ENCODE results near the gene MYH15. TPM values are rescaled to one million over a fixed set of nuclear protein-coding genes. Genes with fewer than 3 reads are reported as not detected.

Gene MYH15
- total and polyA plus RNA-seq, 2 experiments from 2014 or later = 1.5 TPM

DNA sequence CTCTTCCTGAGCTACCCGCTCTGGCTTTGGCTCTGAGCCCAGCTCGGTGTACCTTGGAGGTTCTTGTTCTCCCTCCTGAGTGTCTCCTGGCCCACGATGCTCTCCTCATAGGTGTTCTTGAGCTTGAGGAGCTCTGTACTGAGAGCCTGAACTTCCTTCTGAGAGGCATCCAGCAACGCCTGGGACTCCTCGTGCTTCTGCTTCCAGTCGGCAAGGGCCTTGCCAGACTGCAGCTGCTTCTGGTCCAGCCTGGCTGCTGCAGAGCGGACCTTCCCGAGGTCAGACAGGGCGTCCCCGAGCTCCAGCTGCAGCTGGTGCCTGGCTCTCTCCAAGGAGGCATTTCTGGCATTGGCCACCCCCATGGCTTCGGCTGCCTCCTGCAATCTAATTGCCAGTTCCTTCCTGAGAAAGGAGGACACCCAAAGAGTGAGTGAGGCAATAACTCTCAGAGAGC lies 99.8 kb downstream of the MYH15 start:
- Histone ChIP-seq H4K20me1 (ENCODE audit: insufficient read depth, poor library complexity, severe bottlenecking) (no peaks in the 10 kb centered on the region), H3K4me2 (no peak overlapping the region), H3K36me3 (replicated peaks; ENCODE audit: insufficient read depth, low read depth) (no peaks in the 10 kb centered on the region), H3K4me3 (no peak overlapping the region), H3K4me1 (ENCODE audit: insufficient read depth) (no peaks in the 10 kb centered on the region), H3K9me3 (ENCODE audit: low read depth) (no peaks in the 10 kb centered on the region), H3K9me2 (replicated peaks; ENCODE audit: insufficient read depth) (no peaks in the 10 kb centered on the region), H3K27ac (no peak overlapping the region), H3K79me2 (no peaks in the 10 kb centered on the region), H3K27me3 (no peaks in the 10 kb centered on the region), H2AFZ (no peak overlapping the region)
- TF ChIP-seq, protein P1, sequence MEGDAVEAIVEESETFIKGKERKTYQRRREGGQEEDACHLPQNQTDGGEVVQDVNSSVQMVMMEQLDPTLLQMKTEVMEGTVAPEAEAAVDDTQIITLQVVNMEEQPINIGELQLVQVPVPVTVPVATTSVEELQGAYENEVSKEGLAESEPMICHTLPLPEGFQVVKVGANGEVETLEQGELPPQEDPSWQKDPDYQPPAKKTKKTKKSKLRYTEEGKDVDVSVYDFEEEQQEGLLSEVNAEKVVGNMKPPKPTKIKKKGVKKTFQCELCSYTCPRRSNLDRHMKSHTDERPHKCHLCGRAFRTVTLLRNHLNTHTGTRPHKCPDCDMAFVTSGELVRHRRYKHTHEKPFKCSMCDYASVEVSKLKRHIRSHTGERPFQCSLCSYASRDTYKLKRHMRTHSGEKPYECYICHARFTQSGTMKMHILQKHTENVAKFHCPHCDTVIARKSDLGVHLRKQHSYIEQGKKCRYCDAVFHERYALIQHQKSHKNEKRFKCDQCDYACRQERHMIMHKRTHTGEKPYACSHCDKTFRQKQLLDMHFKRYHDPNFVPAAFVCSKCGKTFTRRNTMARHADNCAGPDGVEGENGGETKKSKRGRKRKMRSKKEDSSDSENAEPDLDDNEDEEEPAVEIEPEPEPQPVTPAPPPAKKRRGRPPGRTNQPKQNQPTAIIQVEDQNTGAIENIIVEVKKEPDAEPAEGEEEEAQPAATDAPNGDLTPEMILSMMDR (IDR thresholded peaks at IDR 0.05; ENCODE audit: poor library complexity) = no peak
- TF ChIP-seq EZH2 (IDR thresholded peaks at IDR 0.05; ENCODE audit: borderline replicate concordance) (no peak), EZH2phosphoT487 (IDR thresholded peaks at IDR 0.05; ENCODE audit: low read depth, severe bottlenecking, unreplicated experiment) (no peak)
- WGBS (ENCODE audit: low lambda C conversion rate, missing lambda C conversion rate) = 93% methylated on average over 11 of the region's 11 CpGs
- DNase-seq (ENCODE audit: low spot score) = no peak

DNA sequence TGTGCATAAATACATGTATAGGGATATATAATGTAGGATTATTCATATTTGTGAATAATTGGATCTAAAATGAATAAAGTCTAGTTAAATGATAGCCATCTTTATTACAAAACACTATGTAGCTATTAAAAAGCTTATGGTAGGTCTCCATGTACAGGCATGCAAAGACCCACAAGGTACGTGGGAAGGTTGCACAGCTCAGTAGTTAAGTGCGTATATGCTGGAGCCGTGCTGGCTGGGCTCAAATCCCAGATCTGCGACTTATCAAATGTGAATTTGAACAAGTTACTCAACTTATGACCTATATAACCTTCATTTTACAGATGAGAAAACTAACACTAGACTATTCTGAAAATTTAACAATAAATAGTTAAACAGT lies 100.6 kb downstream of the MYH15 start:
- WGBS (ENCODE audit: low lambda C conversion rate, missing lambda C conversion rate) = 94% methylated on average over 4 of the region's 4 CpGs

DNA sequence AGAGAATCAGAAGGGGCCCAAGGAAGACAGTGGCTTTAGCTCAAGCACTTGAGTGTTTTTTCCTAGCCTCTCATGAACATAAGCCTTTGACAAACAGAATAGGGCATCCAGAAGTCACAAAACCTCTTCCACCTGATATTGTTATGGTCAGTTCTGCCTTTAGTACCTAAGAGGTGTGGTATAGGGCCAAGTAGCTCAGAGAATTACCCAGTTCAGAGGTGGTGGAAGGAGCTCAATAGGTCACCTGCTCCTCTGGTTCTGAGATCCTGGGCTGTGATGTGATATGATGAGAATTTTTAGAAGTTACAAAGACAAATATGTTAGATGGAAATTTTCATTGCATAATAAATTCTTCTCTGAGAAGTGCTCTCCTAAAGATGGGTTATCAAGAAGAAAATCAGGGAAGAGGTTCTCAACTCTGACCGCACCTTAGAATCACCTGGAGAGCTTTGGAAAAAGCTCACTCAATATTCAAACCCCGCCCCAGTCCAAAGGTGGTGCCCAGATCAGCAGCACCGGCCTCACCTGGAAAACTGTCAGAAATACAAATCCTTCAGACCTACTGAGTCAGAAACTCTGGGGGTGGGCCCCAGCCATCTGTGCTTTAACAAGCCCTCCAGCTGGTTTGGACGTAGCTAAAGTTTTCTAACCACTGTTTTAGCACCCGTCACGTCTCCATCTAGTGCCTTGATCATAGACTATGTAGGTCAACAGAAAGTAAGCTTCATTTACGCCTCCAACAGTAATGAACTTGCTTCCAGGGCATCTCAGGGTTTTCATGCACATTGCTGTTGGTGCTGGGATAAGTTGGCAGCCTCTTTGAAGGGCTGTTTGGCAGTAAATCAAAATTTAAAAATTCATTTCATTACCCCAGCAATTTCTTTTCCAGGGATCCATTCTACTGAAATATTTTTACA lies 101.3 kb downstream of the MYH15 start:
- DNase-seq (ENCODE audit: low spot score) = peak; percentile 28
- no peaks in the 10 kb centered on the region for H3K9me3 ChIP-seq (ENCODE audit: low read depth)

More for the DNA sequence above, 100.6 kb downstream of the MYH15 start:
- Histone ChIP-seq H3K79me2 (no peaks in the 10 kb centered on the region), H3K27ac (no peak overlapping the region), H3K36me3 (replicated peaks; ENCODE audit: insufficient read depth, low read depth) (no peaks in the 10 kb centered on the region), H3K4me2 (no peak overlapping the region), H3K4me1 (ENCODE audit: insufficient read depth) (peaks cover under 1% of the 10 kb centered on the region), H3K4me3 (no peak overlapping the region), H4K20me1 (ENCODE audit: insufficient read depth, poor library complexity, severe bottlenecking) (no peaks in the 10 kb centered on the region), H2AFZ (no peak overlapping the region), H3K9me2 (replicated peaks; ENCODE audit: insufficient read depth) (no peaks in the 10 kb centered on the region), H3K9me3 (ENCODE audit: low read depth) (no peaks in the 10 kb centered on the region), H3K27me3 (no peaks in the 10 kb centered on the region)
- DNase-seq (ENCODE audit: low spot score) = no peak
- no peak for TF ChIP-seq EZH2 (IDR thresholded peaks at IDR 0.05; ENCODE audit: borderline replicate concordance)
- TF ChIP-seq, protein P1 (IDR thresholded peaks at IDR 0.05; ENCODE audit: poor library complexity) = no peak
- TF ChIP-seq EZH2phosphoT487 (IDR thresholded peaks at IDR 0.05; ENCODE audit: low read depth, severe bottlenecking, unreplicated experiment) = no peak

More for the DNA sequence above, 101.3 kb downstream of the MYH15 start:
- Histone ChIP-seq H3K79me2 (no peaks in the 10 kb centered on the region), H4K20me1 (ENCODE audit: insufficient read depth, poor library complexity, severe bottlenecking) (no peaks in the 10 kb centered on the region), H2AFZ (no peak overlapping the region), H3K4me2 (no peak overlapping the region), H3K4me1 (ENCODE audit: insufficient read depth) (peaks cover 7% of the 10 kb centered on the region), H3K36me3 (replicated peaks; ENCODE audit: insufficient read depth, low read depth) (no peaks in the 10 kb centered on the region), H3K4me3 (no peak overlapping the region), H3K9me2 (replicated peaks; ENCODE audit: insufficient read depth) (no peaks in the 10 kb centered on the region), H3K27me3 (no peaks in the 10 kb centered on the region), H3K27ac (no peak overlapping the region)
- TF ChIP-seq EZH2phosphoT487 (IDR thresholded peaks at IDR 0.05; ENCODE audit: low read depth, severe bottlenecking, unreplicated experiment) (no peak), EZH2 (IDR thresholded peaks at IDR 0.05; ENCODE audit: borderline replicate concordance) (no peak)
- TF ChIP-seq, protein P1 (IDR thresholded peaks at IDR 0.05; ENCODE audit: poor library complexity) = no peak
- WGBS (ENCODE audit: low lambda C conversion rate, missing lambda C conversion rate) = 88% methylated on average over 7 of the region's 7 CpGs

Measured in hepatocyte (in vitro differentiated cells).